OCI-LY1 (cell line): ENCODE measurements around the gene KRT17.

ENCODE experiments used
- EZH2 ChIP-seq: fragments of 200-600 bp; sonication (generic), shearing (Covaris generic); IDR thresholded peaks from 2 replicates; pipeline ENCODE4 v1.8.0; 2017; ENCODE audit warnings: borderline replicate concordance, mixed run types, mild to moderate bottlenecking, antibody characterized with exemption, low read length, moderate library complexity, mixed read lengths
- TF ChIP-seq, protein P1 (sequence below): fragments of 200-600 bp; sonication (generic), shearing (Covaris generic); IDR thresholded peaks from 2 replicates; pipeline ENCODE4 v1.5.1; 2017; ENCODE audit warnings: mild to moderate bottlenecking, antibody characterized with exemption, low read length, moderate library complexity, mixed read lengths

DNA sequence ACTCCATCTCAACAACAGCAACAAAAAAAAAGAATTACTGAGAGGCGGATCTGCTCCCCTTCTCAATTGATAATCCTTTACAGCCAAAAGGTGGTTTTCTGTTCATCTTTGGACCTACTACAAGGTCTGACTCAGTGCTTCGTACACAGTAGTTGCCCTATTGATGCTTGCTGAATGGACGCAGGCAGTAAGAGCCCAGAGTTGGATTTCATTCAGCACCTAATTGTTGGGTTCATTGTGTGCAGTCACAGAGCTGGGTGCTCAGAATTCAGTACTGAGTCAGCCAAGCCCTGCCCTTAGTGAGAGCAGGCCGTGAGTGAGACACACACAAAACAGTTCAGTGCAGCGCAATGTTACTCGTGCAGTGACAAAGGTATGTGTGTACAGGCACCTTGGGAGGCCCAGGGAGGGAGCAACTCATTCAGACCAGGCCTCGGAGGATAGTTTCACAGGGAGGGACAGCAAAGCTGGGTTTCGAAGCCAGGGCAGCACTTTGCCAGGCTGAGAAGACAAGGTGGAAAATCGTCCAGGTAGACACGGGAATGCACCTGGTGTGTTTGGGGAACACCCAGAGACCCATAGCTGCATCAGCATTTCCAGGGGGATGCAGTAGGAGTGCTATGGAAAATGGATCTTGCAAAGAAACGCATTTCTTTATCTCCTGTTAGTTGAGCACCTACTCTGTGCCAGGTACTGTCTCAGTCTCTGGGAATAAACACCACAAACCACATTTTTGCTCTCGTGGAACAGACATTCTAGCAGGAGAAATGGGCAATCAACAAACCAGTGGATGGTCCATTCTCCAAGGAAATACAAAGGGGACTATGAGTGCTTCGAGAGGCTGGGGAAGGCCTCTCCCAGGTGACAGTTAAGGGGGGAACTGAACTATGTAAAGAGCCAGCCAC, 18.1 kb upstream of the KRT17 start:
- TF ChIP-seq, protein P1, sequence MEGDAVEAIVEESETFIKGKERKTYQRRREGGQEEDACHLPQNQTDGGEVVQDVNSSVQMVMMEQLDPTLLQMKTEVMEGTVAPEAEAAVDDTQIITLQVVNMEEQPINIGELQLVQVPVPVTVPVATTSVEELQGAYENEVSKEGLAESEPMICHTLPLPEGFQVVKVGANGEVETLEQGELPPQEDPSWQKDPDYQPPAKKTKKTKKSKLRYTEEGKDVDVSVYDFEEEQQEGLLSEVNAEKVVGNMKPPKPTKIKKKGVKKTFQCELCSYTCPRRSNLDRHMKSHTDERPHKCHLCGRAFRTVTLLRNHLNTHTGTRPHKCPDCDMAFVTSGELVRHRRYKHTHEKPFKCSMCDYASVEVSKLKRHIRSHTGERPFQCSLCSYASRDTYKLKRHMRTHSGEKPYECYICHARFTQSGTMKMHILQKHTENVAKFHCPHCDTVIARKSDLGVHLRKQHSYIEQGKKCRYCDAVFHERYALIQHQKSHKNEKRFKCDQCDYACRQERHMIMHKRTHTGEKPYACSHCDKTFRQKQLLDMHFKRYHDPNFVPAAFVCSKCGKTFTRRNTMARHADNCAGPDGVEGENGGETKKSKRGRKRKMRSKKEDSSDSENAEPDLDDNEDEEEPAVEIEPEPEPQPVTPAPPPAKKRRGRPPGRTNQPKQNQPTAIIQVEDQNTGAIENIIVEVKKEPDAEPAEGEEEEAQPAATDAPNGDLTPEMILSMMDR: no peak
- TF ChIP-seq EZH2: no peak
